ENCODE results near the gene PRKCH. TPM values are rescaled to one million over a fixed set of nuclear protein-coding genes. Genes with fewer than 3 reads are reported as not detected.

The PRKCH gene
- total and polyA plus RNA-seq, 2 of the 13 experiments (the other 11 are each of a cell fraction or from before 2014, with no cell fraction given): 0.48 to 1.3 TPM

GRCh38 chr14:61526405-61527312 is 205.3 kb downstream of the PRKCH start (continued):
- TF ChIP-seq AHDC1 (CRISPR knock-in tag; IDR thresholded peaks at IDR 0.05; ENCODE audit: borderline replicate concordance): peak; percentile 48; the same call in 1 of the 2 replicates
- no peak for TF ChIP-seq ZNF136 (CRISPR knock-in tag; IDR thresholded peaks at IDR 0.05; ENCODE audit: low read depth)
- peak; percentile 44; the same call in 1 of the 2 replicates for TF ChIP-seq FOSL2 (CRISPR knock-in tag; IDR thresholded peaks at IDR 0.05)
- no peak for TF ChIP-seq ZBED4 (CRISPR knock-in tag; IDR thresholded peaks at IDR 0.05; ENCODE audit: borderline replicate concordance)
- TF ChIP-seq ZBTB43 (CRISPR knock-in tag; conservative IDR thresholded peaks at IDR 0.05): peak; percentile 55; the same call in 1 of the 2 replicates
- no peak for TF ChIP-seq BRF2 (CRISPR knock-in tag; IDR thresholded peaks at IDR 0.05)
- peak; percentile 48; the same call in 1 of the 2 replicates for TF ChIP-seq HMG20B (CRISPR knock-in tag; conservative IDR thresholded peaks at IDR 0.05)
- TF ChIP-seq ZNF878 (CRISPR knock-in tag; IDR thresholded peaks at IDR 0.05): 0 out of 2 replicates have a peak, but pooled peaks have one; percentile 24
- TF ChIP-seq ARID2 (CRISPR knock-in tag; IDR thresholded peaks at IDR 0.05; ENCODE audit: borderline replicate concordance): no peak
- no peak for TF ChIP-seq SNAI1 (CRISPR knock-in tag; IDR thresholded peaks at IDR 0.05; ENCODE audit: borderline replicate concordance)
- no peak for TF ChIP-seq TFDP1 (CRISPR knock-in tag; IDR thresholded peaks at IDR 0.05; ENCODE audit: borderline replicate concordance)
- no peak for TF ChIP-seq RFX5 (IDR thresholded peaks at IDR 0.05; ENCODE audit: low read depth, low read length)
- TF ChIP-seq FOXP1 (IDR thresholded peaks at IDR 0.05): no peak
- TF ChIP-seq FOXP1 (CRISPR knock-in tag; IDR thresholded peaks at IDR 0.05): peak; percentile 80
